H9 (cell line): ENCODE measurements around the gene IDUA. TPM values are rescaled to one million over a fixed set of nuclear protein-coding genes. Genes with fewer than 3 reads are reported as not detected.

Experiments
- DNase-seq: peaks from one replicate; pipeline ENCODE4 v3.0.0-alpha.2; 2017
- H2AFZ ChIP-seq: one replicate; pipeline ENCODE4 v1.6.1; 2013; ENCODE audit warnings: mild to moderate bottlenecking, low read length, control low read depth, moderate library complexity
- H2AK5ac ChIP-seq: 2 replicates; pipeline ENCODE4 v1.6.1; 2013; ENCODE audit warnings: low read length, control low read depth, mixed read lengths; ENCODE audit not compliant: insufficient read length
- H2BK120ac ChIP-seq: one replicate; pipeline ENCODE4 v1.6.1; 2013; ENCODE audit warnings: low read depth, mild to moderate bottlenecking, low read length, control low read depth, inconsistent platforms; ENCODE audit not compliant: poor library complexity, severe bottlenecking
- H2BK12ac ChIP-seq: 2 replicates; pipeline ENCODE4 v1.6.1; 2013; ENCODE audit warnings: low read length, control low read depth, mixed read lengths, low read depth; ENCODE audit not compliant: insufficient read length
- H2BK15ac ChIP-seq: 2 replicates; pipeline ENCODE4 v1.6.1; 2013; ENCODE audit warnings: low read depth, low read length, control low read depth
- H2BK20ac ChIP-seq: one replicate; pipeline ENCODE4 v1.6.1; 2013; ENCODE audit warnings: low read depth, mild to moderate bottlenecking, low read length, control low read depth, inconsistent platforms; ENCODE audit not compliant: poor library complexity, severe bottlenecking
- H2BK5ac ChIP-seq: 2 replicates; pipeline ENCODE4 v1.6.1; 2013; ENCODE audit warnings: low read length, control low read depth, mixed read lengths; ENCODE audit not compliant: insufficient read length
- H3K14ac ChIP-seq: 2 replicates; pipeline ENCODE4 v1.6.1; 2013; ENCODE audit warnings: low read length, control low read depth; ENCODE audit not compliant: insufficient read depth
- H3K18ac ChIP-seq: 2 replicates; pipeline ENCODE4 v1.6.1; 2013; ENCODE audit warnings: low read depth, mild to moderate bottlenecking, mixed read lengths, low read length, control low read depth; ENCODE audit not compliant: insufficient read length
- H3K23ac ChIP-seq: 2 replicates; pipeline ENCODE4 v1.6.1; 2013; ENCODE audit warnings: low read length, control low read depth, mixed read lengths, low read depth; ENCODE audit not compliant: insufficient read length
- H3K23me2 ChIP-seq: 2 replicates; pipeline ENCODE4 v1.6.1; 2013; ENCODE audit warnings: low read depth, mild to moderate bottlenecking, mixed read lengths, low read length, control low read depth; ENCODE audit not compliant: insufficient read length, poor library complexity, severe bottlenecking
- H3K27ac ChIP-seq: 2 replicates; pipeline ENCODE4 v1.5.1; 2013; ENCODE audit warnings: low read length, control low read depth, mixed read lengths, low read depth; ENCODE audit not compliant: insufficient read length
- H3K27me3 ChIP-seq: 2 replicates; pipeline ENCODE4 v1.6.1; 2013; ENCODE audit warnings: low read length, control low read depth, inconsistent platforms; ENCODE audit not compliant: insufficient read depth
- H3K4ac ChIP-seq: 2 replicates; pipeline ENCODE4 v1.6.1; 2013; ENCODE audit warnings: low read depth, mild to moderate bottlenecking, control low read depth, inconsistent platforms, low read length, moderate library complexity
- H3K4me1 ChIP-seq: 2 replicates; pipeline ENCODE4 v1.6.1; 2013; ENCODE audit warnings: low read length, control low read depth, inconsistent platforms; ENCODE audit not compliant: insufficient read depth
- H3K4me2 ChIP-seq: 2 replicates; pipeline ENCODE4 v1.6.1; 2013; ENCODE audit warnings: low read length, control low read depth, mixed read lengths; ENCODE audit not compliant: insufficient read length, insufficient read depth
- H3K56ac ChIP-seq: 2 replicates; pipeline ENCODE4 v1.6.1; 2013; ENCODE audit warnings: low read depth, mild to moderate bottlenecking, mixed read lengths, low read length, control low read depth; ENCODE audit not compliant: insufficient read length
- H3K79me1 ChIP-seq: 2 replicates; pipeline ENCODE4 v1.6.1; 2013; ENCODE audit warnings: low read depth, mild to moderate bottlenecking, moderate library complexity, low read length, control low read depth, inconsistent platforms; ENCODE audit not compliant: insufficient read depth, poor library complexity, severe bottlenecking
- H3K79me2 ChIP-seq: 2 replicates; pipeline ENCODE4 v1.6.1; 2013; ENCODE audit warnings: low read length, control low read depth, inconsistent platforms; ENCODE audit not compliant: insufficient read depth
- H3K9ac ChIP-seq: 2 replicates; pipeline ENCODE4 v1.6.1; 2013; ENCODE audit warnings: low read length, control low read depth, mixed read lengths; ENCODE audit not compliant: insufficient read length; ENCODE audit errors: extremely low read depth
- H3K9me3 ChIP-seq: one replicate; pipeline ENCODE4 v1.6.1; 2013; ENCODE audit warnings: low read depth, low read length, inconsistent platforms; ENCODE audit not compliant: control insufficient read depth
- H3T11ph ChIP-seq: one replicate; pipeline ENCODE4 v1.6.1; 2013; ENCODE audit warnings: mild to moderate bottlenecking, low read length, control low read depth, inconsistent platforms
- H4K20me1 ChIP-seq: one replicate; pipeline ENCODE4 v1.6.1; 2013; ENCODE audit not compliant: control insufficient read depth, insufficient read length, insufficient read depth
- H4K5ac ChIP-seq: 2 replicates; pipeline ENCODE4 v1.6.1; 2013; ENCODE audit warnings: low read depth, mild to moderate bottlenecking, mixed read lengths, low read length, control low read depth; ENCODE audit not compliant: insufficient read length
- H4K8ac ChIP-seq: replicated peaks from 2 replicates; pipeline ENCODE4 v1.6.1; 2013; ENCODE audit warnings: low read length, control low read depth, mixed read lengths, low read depth; ENCODE audit not compliant: insufficient read length
- H4K91ac ChIP-seq: 2 replicates; pipeline ENCODE4 v1.6.1; 2013; ENCODE audit warnings: low read depth, mild to moderate bottlenecking, moderate library complexity, mixed read lengths, low read length, control low read depth; ENCODE audit not compliant: insufficient read length
- H3K27ac Mint-ChIP-seq, 3 experiments: 2 replicates in 2 of 3; 3 replicates in 1 of 3; pipeline ENCODE4 v1.8.0; 2020 to 2021; ENCODE audit warnings: mixed read lengths in 3 of 3, mild to moderate bottlenecking in 1 of 3, moderate library complexity in 1 of 3
- H3K27me3 Mint-ChIP-seq: 2 replicates; pipeline ENCODE4 v1.8.0; 2021; ENCODE audit warnings: low read depth, mild to moderate bottlenecking, moderate library complexity, mixed read lengths
- H3K36me3 Mint-ChIP-seq, 3 experiments: 2 replicates in 2 of 3; 3 replicates in 1 of 3; pipeline ENCODE4 v1.8.0; 2020 to 2021; ENCODE audit warnings: low read depth in 3 of 3, mixed read lengths in 3 of 3; ENCODE audit not compliant: insufficient read depth in 1 of 3
- H3K4me1 Mint-ChIP-seq, 2 experiments: 2 replicates each; pipeline ENCODE4 v1.8.0; 2020; ENCODE audit warnings: mixed read lengths in 2 of 2
- H3K4me3 Mint-ChIP-seq, 2 experiments: 2 replicates in 1 of 2; 3 replicates in 1 of 2; pipeline ENCODE4 v1.8.0; 2020 to 2021; ENCODE audit warnings: mild to moderate bottlenecking in 2 of 2, mixed read lengths in 2 of 2, moderate library complexity in 1 of 2
- H3K9me3 Mint-ChIP-seq, 2 experiments: 2 replicates in 1 of 2; 3 replicates in 1 of 2; pipeline ENCODE4 v1.8.0; 2020; ENCODE audit warnings: mild to moderate bottlenecking in 2 of 2, mixed read lengths in 2 of 2, moderate library complexity in 1 of 2
- CTCF ChIP-seq: fragments of 200-600 bp; sonication (generic); conservative IDR thresholded peaks from 3 replicates; pipeline ENCODE4 v1.8.0; 2021; ENCODE audit warnings: antibody characterized with exemption, mild to moderate bottlenecking
- WGBS: extraction: QIAGEN DNeasy Blood & Tissue Kit; methylation state at CpG from one replicate; pipeline ENCODE4 v1.1.7; 2013; ENCODE audit warnings: missing lambda C conversion rate, low lambda C conversion rate, mixed read lengths; ENCODE audit not compliant: insufficient read length; ENCODE audit errors: extremely low coverage; 5-methylcytosine and 5-hydroxymethylcytosine counted together
- total RNA-seq: library from RNA; stranded (reverse); gene quantifications from 2 replicates; pipeline ENCODE4 v1.2.1, GENCODE V29; 2021

IDUA gene
- total RNA-seq, 1 experiment from 2014 or later, result 14.5 TPM

- no peak overlapping the region for H4K5ac ChIP-seq
- H3K56ac ChIP-seq, result no peak overlapping the region
- no peaks in the 10 kb centered on the region for H3K79me1 ChIP-seq
- Mint-ChIP-seq H3K4me3 (no peak overlapping the region), H3K4me1 (peaks cover 6 to 24% of the 10 kb centered on the region in 2 experiments), H3K36me3 (peaks cover 0 to 2% (median 0%) of the 10 kb centered on the region in 3 experiments; a peak in 2 of 7 replicates), H3K9me3 (no peaks in the 10 kb centered on the region; a peak in 3 of 5 replicates), H3K27me3 (peaks cover 24% of the 10 kb centered on the region), H3K27ac (peak overlapping the region in 1 of 3 experiments; percentile 88; a peak in 1 of 7 replicates)
- no peak overlapping the region for H3K9ac ChIP-seq
- H3K4ac ChIP-seq, result peak overlapping the region; percentile 32; the same call in 1 of the 2 replicates
- peak overlapping the region; percentile 23 for H3K18ac ChIP-seq
- H4K91ac ChIP-seq, result peak overlapping the region; percentile 55
- H3K23me2 ChIP-seq, result peaks cover 4% of the 10 kb centered on the region
- H2BK20ac ChIP-seq, result no peak overlapping the region
- no peak overlapping the region for H4K8ac ChIP-seq
- no peak overlapping the region for H2BK120ac ChIP-seq
- no peak overlapping the region for H3T11ph ChIP-seq
- H4K20me1 ChIP-seq, result no peaks in the 10 kb centered on the region
- H2BK12ac ChIP-seq, result no peak overlapping the region
- WGBS, result no CpG with 5 or more reads among the region's 36 CpGs
- H2AK5ac ChIP-seq, result no peak overlapping the region
- H2AFZ ChIP-seq, result no peak overlapping the region
- peak overlapping the region; percentile 77 for H3K14ac ChIP-seq
- no peak overlapping the region for H3K27ac ChIP-seq
- no peak overlapping the region for H2BK15ac ChIP-seq
- TF ChIP-seq CTCF, result no peak
- H3K79me2 ChIP-seq, result no peaks in the 10 kb centered on the region
- H3K23ac ChIP-seq, result no peak overlapping the region
- H2BK5ac ChIP-seq, result no peak overlapping the region
- no peaks in the 10 kb centered on the region; the same call in 1 of the 2 replicates for H3K4me1 ChIP-seq
- peak; percentile 82 for DNase-seq
- H3K27me3 ChIP-seq, result no peaks in the 10 kb centered on the region; the same call in 1 of the 2 replicates
- H3K9me3 ChIP-seq, result no peaks in the 10 kb centered on the region
- H3K4me2 ChIP-seq, result no peak overlapping the region
Observed at GRCh38 chr4:1043651-1044468, 57.0 kb downstream of the IDUA start.
